ENCODE data around the gene MCTP1. TPM values are rescaled to one million over a fixed set of nuclear protein-coding genes. Genes with fewer than 3 reads are reported as not detected.

MCTP1 gene
- total and polyA plus RNA-seq, 10 of the 15 experiments (the other 5 are each of a cell fraction or from before 2014, with no cell fraction given), result 12.6 to 45.9 (median 18.8) TPM

DNA sequence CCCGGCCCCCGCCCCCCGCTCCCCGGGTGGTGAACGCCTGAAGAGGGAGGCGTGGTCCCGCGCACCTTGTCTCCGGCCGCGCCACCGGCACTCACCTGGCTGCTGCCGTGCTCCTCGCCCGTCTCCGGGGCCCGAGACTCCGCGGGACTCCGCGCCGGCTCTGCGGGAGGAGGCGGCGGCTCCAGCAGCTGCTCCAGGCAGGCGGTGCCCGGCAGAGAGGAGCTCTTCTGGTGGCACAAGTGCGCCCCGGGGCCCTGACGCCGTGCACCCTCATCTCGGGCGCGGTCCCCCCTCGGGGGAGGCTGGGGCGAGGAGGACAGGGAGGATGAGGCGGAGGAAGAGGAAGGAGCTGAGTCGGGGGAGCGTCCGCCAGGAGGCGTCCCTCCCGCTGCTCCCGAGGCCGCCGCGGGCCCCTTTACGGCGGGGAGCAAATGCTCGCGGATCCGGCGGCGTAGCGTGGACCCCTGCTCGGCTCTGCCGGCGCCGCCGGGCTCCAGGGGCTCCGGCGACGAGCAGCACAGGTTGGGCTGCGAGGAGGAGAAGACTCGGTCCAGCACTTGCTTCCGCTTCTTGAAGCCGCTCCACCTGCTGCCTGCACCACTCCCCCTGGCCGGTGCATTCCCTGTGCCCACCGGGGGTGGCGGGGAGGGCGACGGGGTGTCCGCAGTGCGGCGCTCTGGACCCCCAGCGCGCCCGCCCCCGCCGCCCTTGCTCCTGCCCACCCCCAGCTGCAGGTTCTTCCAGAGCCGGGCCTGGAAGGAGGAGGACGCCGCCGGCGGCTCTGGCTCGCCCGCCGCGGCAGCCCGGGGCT, 928 bp downstream of the MCTP1 start:
- peak overlapping the region; percentile 67 for H3K4me3 ChIP-seq

More for the DNA sequence above, 928 bp downstream of the MCTP1 start:
- H3K4me1 ChIP-seq (ENCODE audit: control insufficient read depth, insufficient read depth, low read length), result no peaks in the 10 kb centered on the region
- no peaks in the 10 kb centered on the region for H3K36me3 ChIP-seq (ENCODE audit: control insufficient read depth in 2 of 2, insufficient read depth in 2 of 2, low read length in 1 of 2)
- POLR2A ChIA-PET, result no interaction called here
- in situ Hi-C loops (cut with MboI), result no loop called here
- peaks cover 2 to 18% of the 10 kb centered on the region in 2 experiments for H3K27me3 ChIP-seq (replicated peaks in 1 of 2; ENCODE audit: control insufficient read depth in 2 of 2, insufficient read depth in 2 of 2, low read length in 1 of 2)
- TF ChIP-seq IKZF1 (conservative IDR thresholded peaks at IDR 0.05) (peak; percentile 43), NFXL1 (IDR thresholded peaks at IDR 0.05; ENCODE audit: borderline replicate concordance) (0 out of 2 replicates have a peak, but pooled peaks have one; percentile 64), ZNF274 (IDR thresholded peaks at IDR 0.05; ENCODE audit: insufficient read depth, insufficient read length) (no peak)
- TF ChIP-seq, protein P1, sequence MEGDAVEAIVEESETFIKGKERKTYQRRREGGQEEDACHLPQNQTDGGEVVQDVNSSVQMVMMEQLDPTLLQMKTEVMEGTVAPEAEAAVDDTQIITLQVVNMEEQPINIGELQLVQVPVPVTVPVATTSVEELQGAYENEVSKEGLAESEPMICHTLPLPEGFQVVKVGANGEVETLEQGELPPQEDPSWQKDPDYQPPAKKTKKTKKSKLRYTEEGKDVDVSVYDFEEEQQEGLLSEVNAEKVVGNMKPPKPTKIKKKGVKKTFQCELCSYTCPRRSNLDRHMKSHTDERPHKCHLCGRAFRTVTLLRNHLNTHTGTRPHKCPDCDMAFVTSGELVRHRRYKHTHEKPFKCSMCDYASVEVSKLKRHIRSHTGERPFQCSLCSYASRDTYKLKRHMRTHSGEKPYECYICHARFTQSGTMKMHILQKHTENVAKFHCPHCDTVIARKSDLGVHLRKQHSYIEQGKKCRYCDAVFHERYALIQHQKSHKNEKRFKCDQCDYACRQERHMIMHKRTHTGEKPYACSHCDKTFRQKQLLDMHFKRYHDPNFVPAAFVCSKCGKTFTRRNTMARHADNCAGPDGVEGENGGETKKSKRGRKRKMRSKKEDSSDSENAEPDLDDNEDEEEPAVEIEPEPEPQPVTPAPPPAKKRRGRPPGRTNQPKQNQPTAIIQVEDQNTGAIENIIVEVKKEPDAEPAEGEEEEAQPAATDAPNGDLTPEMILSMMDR (IDR thresholded peaks at IDR 0.05 in 2 of 3, conservative IDR thresholded peaks at IDR 0.05 in 1 of 3; ENCODE audit: control insufficient read depth in 2 of 3, extremely low read depth in 1 of 3, insufficient read depth in 1 of 3, low read depth in 3 of 3, low read length in 3 of 3), result peak; percentile 33 to 56 (median 55); a peak in 5 of 6 replicates
- BruUV-seq (replicated peaks), result no TSS peak
- no peaks in the 10 kb centered on the region for H3K79me2 ChIP-seq (ENCODE audit: control insufficient read depth, insufficient read depth, low read length)
- DNase-seq (ENCODE audit: low read depth, low spot score) (no peak), ATAC-seq (peak; percentile 86), FAIRE-seq (no peak)
- SMC1A ChIA-PET (ENCODE audit: uncharacterized antibody, unreplicated experiment), result interaction anchor here (1.2 to 1.5 kb wide), 2 partner anchors 12 to 13 kb away, joined by 3 read pairs; no protein-coding TSS in a partner anchor
- H3K9me3 ChIP-seq (replicated peaks; ENCODE audit: control insufficient read depth, insufficient read depth, low read length), result no peaks in the 10 kb centered on the region; the same call in 2 of the 3 replicates
- no peak overlapping the region for H3K9ac ChIP-seq (ENCODE audit: control insufficient read depth, insufficient read depth, low read length)
- RAD21 ChIA-PET (ENCODE audit: unreplicated experiment), result interaction anchor here (0.8 kb wide), 1 partner anchor 250 kb away, joined by 3 read pairs; no protein-coding TSS in a partner anchor
- H2AFZ ChIP-seq (ENCODE audit: control insufficient read depth, low read depth, low read length), result peak overlapping the region; percentile 61
- WGBS (ENCODE audit: insufficient coverage, insufficient replicate concordance, low lambda C conversion rate, missing lambda C conversion rate), result 4% methylated on average over 44 of the region's 89 CpGs
- H3K27ac ChIP-seq (ENCODE audit: control insufficient read depth, insufficient read depth), result no peak overlapping the region
- intact Hi-C loops (cut with micrococcal nuclease; ENCODE audit: unreplicated experiment), result loop anchor here (5.0 kb wide), 1 partner anchor 563 kb away; no protein-coding TSS in a partner anchor
- CTCF ChIA-PET, result interaction anchor here (0.6 to 1.2 kb wide), 2 partner anchors 202 to 316 kb away, joined by 3 read pairs; no protein-coding TSS in a partner anchor
- no peaks in the 10 kb centered on the region for H4K20me1 ChIP-seq (ENCODE audit: control insufficient read depth, insufficient read depth)
- peak overlapping the region; percentile 87 for H3K4me2 ChIP-seq (ENCODE audit: control insufficient read depth, insufficient read depth)

All from GM12878 (cell line).